ENCODE results near the gene NRARP. TPM values are rescaled to one million over a fixed set of nuclear protein-coding genes. Genes with fewer than 3 reads are reported as not detected.

Gene NRARP
- total RNA-seq, 1 donor from 2014 or later, result 5.1 TPM

- peaks cover 57% of the 10 kb centered on the region for H3K27me3 ChIP-seq (ENCODE audit: low read depth)
- H3K4me1 ChIP-seq, result peaks cover 84% of the 10 kb centered on the region
- no peaks in the 10 kb centered on the region for H3K36me3 ChIP-seq
- peak overlapping the region; percentile 80 for H3K4me3 ChIP-seq
- peak overlapping the region; percentile 92 for H3K27ac ChIP-seq (replicated peaks)
- DNase-seq, result no peak
- intact Hi-C loops (cut with micrococcal nuclease), result loop anchor here (5.0 kb wide), 1 partner anchor 108 kb away; no protein-coding TSS in a partner anchor
- peaks cover 4% of the 10 kb centered on the region for H3K9me3 ChIP-seq (replicated peaks)
- TF ChIP-seq CTCF (IDR thresholded peaks at IDR 0.05; ENCODE audit: borderline replicate concordance), result no peak
These were observed 2.9 kb downstream of the NRARP start for GRCh38 chr9:137299203-137299565.

GRCh38 chr9:137298401-137299202 lies 3.5 kb downstream of the NRARP start:
- no peak for DNase-seq
- no peak for TF ChIP-seq CTCF (IDR thresholded peaks at IDR 0.05; ENCODE audit: borderline replicate concordance)
- peak overlapping the region; percentile 80 for H3K4me3 ChIP-seq

GRCh38 chr9:137297966-137298365 lies 4.1 kb downstream of the NRARP start:
- intact Hi-C loops (cut with micrococcal nuclease), result loop anchor here (5.0 kb wide), 1 partner anchor 109 kb away; no protein-coding TSS in a partner anchor
- peaks cover 77% of the 10 kb centered on the region for H3K4me1 ChIP-seq
- DNase-seq, result no peak
- peak overlapping the region; percentile 92 for H3K27ac ChIP-seq (replicated peaks)
- TF ChIP-seq CTCF (IDR thresholded peaks at IDR 0.05; ENCODE audit: borderline replicate concordance), result no peak
- H3K9me3 ChIP-seq (replicated peaks), result peaks cover 6% of the 10 kb centered on the region
- H3K36me3 ChIP-seq, result no peaks in the 10 kb centered on the region
- peak overlapping the region; percentile 80 for H3K4me3 ChIP-seq
- H3K27me3 ChIP-seq (ENCODE audit: low read depth), result peaks cover 62% of the 10 kb centered on the region

More at GRCh38 chr9:137298401-137299202, 3.5 kb downstream of the NRARP start:
- peaks cover 83% of the 10 kb centered on the region for H3K4me1 ChIP-seq
- H3K36me3 ChIP-seq, result no peaks in the 10 kb centered on the region
- H3K27me3 ChIP-seq (ENCODE audit: low read depth), result peaks cover 62% of the 10 kb centered on the region
- peaks cover 6% of the 10 kb centered on the region for H3K9me3 ChIP-seq (replicated peaks)
- intact Hi-C loops (cut with micrococcal nuclease), result loop anchor here (5.0 kb wide), 1 partner anchor 109 kb away; no protein-coding TSS in a partner anchor
- H3K27ac ChIP-seq (replicated peaks), result peak overlapping the region; percentile 92

GRCh38 chr9:137296670-137297664 lies 5.1 kb downstream of the NRARP start:
- H3K27me3 ChIP-seq (ENCODE audit: low read depth), result peaks cover 62% of the 10 kb centered on the region
- no peak for TF ChIP-seq CTCF (IDR thresholded peaks at IDR 0.05; ENCODE audit: borderline replicate concordance)
- H3K36me3 ChIP-seq, result no peaks in the 10 kb centered on the region
- DNase-seq, result peak; percentile 73
- H3K9me3 ChIP-seq (replicated peaks), result peaks cover 6% of the 10 kb centered on the region
- H3K27ac ChIP-seq (replicated peaks), result peak overlapping the region; percentile 92
- intact Hi-C loops (cut with micrococcal nuclease), result loop anchor here (5.0 kb wide), 1 partner anchor 110 kb away; no protein-coding TSS in a partner anchor
- H3K4me3 ChIP-seq, result peak overlapping the region; percentile 63
- peaks cover 70% of the 10 kb centered on the region for H3K4me1 ChIP-seq
